ENCODE measurements around the gene JPT1.
"Not testable (repeated sequence)": the region's sequence is repeated elsewhere in the genome, so short reads cannot be mapped to it uniquely, and the experiment has no call there.

Gene JPT1

GRCh38 chr17:75174996-75175395 lies 20.7 kb upstream of the JPT1 start:
- no peak for TF ChIP-seq CTCF (IDR thresholded peaks at IDR 0.05; ENCODE audit: insufficient read depth, low read depth, low read length, missing control alignments)
- H3K4me3 ChIP-seq (ENCODE audit: low read depth, low read length): no peak overlapping the region

DNA sequence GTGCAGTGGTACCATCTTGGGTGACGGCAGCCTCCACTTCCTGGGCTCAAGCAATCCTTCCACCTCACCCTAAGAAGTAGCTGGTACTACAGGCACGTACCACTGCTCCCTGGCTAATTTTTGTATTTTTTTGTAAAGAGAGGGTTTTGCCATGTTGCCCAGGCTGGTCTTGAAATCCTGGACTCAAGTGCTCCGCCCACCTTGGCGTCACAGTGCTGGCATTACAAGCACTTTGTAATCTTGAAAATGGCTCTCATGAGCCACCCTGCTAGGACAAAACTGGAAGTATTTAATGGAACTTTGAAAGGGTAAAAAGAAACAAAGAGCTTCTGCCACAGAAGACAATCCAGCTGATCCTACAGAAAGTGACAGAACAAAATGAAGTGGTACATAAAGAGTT lies 19.2 kb upstream of the JPT1 start:
- no peak for TF ChIP-seq CTCF (IDR thresholded peaks at IDR 0.05; ENCODE audit: insufficient read depth, low read depth, low read length, missing control alignments)
- DNase-seq (ENCODE audit: low read depth): no peak
- no peak overlapping the region for H3K4me3 ChIP-seq (ENCODE audit: low read depth, low read length)

More at GRCh38 chr17:75174996-75175395, 20.7 kb upstream of the JPT1 start:
- DNase-seq (ENCODE audit: low read depth): no peak

GRCh38 chr17:75168998-75169397 lies 14.7 kb upstream of the JPT1 start:
- no peak for TF ChIP-seq CTCF (IDR thresholded peaks at IDR 0.05; ENCODE audit: insufficient read depth, low read depth, low read length, missing control alignments)
- H3K4me3 ChIP-seq (ENCODE audit: low read depth, low read length): no peak overlapping the region
- DNase-seq (ENCODE audit: low read depth): no peak

GRCh38 chr17:75164606-75165005 lies 10.3 kb upstream of the JPT1 start:
- DNase-seq (ENCODE audit: low read depth); H3K4me3 ChIP-seq (ENCODE audit: low read depth, low read length): not testable (repeated sequence)

DNA sequence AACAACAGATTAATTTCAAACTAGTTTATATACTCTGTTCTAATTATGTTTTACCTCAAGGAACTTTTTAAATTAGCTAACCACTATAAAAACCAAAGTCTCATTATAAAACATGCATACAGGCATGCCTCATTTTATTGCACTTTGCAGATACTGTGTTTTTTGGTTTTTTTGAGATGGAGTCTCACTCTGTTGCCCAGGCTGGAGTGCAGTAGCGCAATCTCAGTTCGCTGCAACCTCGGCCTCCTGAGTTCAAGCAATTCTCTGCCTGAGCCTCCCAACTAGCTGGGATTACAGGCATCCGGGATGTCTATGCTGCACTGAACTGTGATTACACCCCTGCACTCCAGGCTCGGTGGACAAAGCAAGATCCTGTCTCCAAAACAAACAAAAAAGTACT lies 8.8 kb upstream of the JPT1 start:
- no peak for TF ChIP-seq CTCF (IDR thresholded peaks at IDR 0.05; ENCODE audit: insufficient read depth, low read depth, low read length, missing control alignments)
- no peak for DNase-seq (ENCODE audit: low read depth)

DNA sequence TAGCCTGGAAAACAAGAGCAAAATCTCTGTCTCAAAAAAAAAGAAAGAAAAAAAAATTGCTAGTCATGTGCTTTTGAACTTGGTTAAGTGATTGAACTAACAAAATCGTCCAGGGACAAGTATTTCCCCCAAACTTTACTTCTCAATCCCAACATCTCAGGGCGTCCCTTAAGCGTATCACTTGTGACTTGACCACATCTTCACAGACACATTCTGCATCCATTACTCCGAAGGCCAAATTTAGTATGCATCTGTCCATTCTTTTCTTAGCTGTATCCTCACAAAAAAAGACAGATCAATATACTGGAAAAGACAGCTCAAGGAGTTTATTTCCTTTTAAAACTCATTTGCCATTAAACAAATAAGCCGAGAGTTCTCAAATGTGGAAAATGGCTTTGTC lies 5.9 kb upstream of the JPT1 start:
- no peak for TF ChIP-seq CTCF (IDR thresholded peaks at IDR 0.05; ENCODE audit: insufficient read depth, low read depth, low read length, missing control alignments)
- DNase-seq (ENCODE audit: low read depth): no peak
- H3K4me3 ChIP-seq (ENCODE audit: low read depth, low read length): no peak overlapping the region

More for the DNA sequence above, 8.8 kb upstream of the JPT1 start:
- no peak overlapping the region for H3K4me3 ChIP-seq (ENCODE audit: low read depth, low read length)

- H3K4me3 ChIP-seq (ENCODE audit: low read depth, low read length): no peak overlapping the region
- DNase-seq (ENCODE audit: low read depth): no peak
- TF ChIP-seq CTCF (IDR thresholded peaks at IDR 0.05; ENCODE audit: insufficient read depth, low read depth, low read length, missing control alignments): no peak
Observed at GRCh38 chr17:75159196-75160031, 5.1 kb upstream of the JPT1 start.

GRCh38 chr17:75158480-75158879 lies 4.2 kb upstream of the JPT1 start:
- not testable (repeated sequence) for DNase-seq (ENCODE audit: low read depth)

More at GRCh38 chr17:75158480-75158879, 4.2 kb upstream of the JPT1 start:
- not testable (repeated sequence) for H3K4me3 ChIP-seq (ENCODE audit: low read depth, low read length)
